A549 treated with Hydrocortisone at 1 μM for 4 hours (cell line): Measurements from ENCODE around the gene RFPL4A. TPM values are rescaled to one million over a fixed set of nuclear protein-coding genes. Genes with fewer than 3 reads are reported as not detected.

Source experiments
- total RNA-seq: library from RNA; stranded (reverse); fragments of 200-300 nt; extraction: Qiagen RNA extraction; gene quantifications from 5 replicates; pipeline ENCODE4 v1.2.3, GENCODE V29; 2022

The RFPL4A gene
- total RNA-seq, result 0.38 to 1.1 TPM (median 0.84 TPM) in 5 replicates

DNA sequence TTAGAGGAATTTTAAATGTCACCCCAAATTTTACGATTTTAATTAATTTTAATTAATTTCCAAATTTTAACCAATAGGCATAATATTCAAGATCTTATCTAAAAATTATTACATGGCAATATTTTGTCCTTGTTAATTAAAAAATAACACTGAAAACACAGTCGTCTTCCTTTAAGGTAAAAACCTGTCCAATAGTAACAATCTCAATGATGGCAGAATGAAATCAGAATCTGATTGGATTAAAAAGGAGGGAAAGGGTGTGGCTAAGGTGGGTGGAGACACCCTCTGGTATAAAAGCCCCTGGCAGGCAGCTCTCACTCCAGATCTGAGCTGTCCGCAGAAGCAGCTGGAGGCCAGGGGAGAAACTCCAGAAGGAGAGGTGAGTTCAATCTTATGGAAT lies at the start of gene RFPL4A:
TSS of gene RFPL4A (plus strand) at position 301 of the 400 bp plus-strand sequence. CDS start 2,704 bp downstream, outside the sequence.

DNA sequence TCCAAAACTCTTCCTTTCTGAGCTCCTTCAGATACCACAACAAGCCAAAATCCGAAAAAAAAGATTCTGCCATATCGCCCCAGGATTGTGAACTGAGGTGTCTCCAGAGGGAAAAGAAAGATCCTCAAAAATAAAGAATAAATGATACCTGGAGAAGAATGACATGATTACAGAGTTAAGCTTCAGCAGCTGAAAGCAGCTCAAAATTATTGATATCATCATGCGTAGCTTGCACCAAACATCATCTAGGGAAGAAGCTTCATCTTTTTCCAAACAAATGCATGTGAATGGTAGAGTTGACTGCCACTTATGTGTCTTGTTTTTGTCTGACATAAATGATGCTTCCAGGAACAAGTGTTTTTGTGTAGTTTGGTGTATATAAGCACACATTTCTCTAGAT lies 20.6 kb upstream of the RFPL4A start, which contains the start of gene NLRP9:
TSS of gene NLRP9 (minus strand) at position 101 of the 400 bp plus-strand sequence. CDS start at position 73, 28 bp downstream.

DNA sequence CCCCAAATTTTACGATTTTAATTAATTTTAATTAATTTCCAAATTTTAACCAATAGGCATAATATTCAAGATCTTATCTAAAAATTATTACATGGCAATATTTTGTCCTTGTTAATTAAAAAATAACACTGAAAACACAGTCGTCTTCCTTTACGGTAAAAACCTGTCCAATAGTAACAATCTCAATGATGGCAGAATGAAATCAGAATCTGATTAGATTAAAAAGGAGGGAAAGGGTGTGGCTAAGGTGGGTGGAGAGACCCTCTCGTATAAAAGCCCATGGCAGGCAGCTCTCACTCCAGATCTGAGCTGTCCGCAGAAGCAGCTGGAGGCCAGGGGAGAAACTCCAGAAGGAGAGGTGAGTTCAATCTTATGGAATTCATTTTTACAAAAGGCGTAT lies 9.9 kb downstream of the RFPL4A start, which contains the start of gene RFPL4AL1:
TSS of gene RFPL4AL1 (plus strand) at position 301 of the 400 bp plus-strand sequence. CDS start 2,687 bp downstream, outside the sequence.

Other genes starting within 250 kb of the RFPL4A start
- 1.6 to 2.3 TPM (median 2.1 TPM) in 5 replicates for gene SBK2, start 222.0 kb upstream of the RFPL4A start, total RNA-seq
- 1.5 to 2.4 TPM (median 1.7 TPM) in 5 replicates for gene SBK3, start 213.6 kb upstream of the RFPL4A start, total RNA-seq
- gene ZNF579, start 178.2 kb upstream of the RFPL4A start, total RNA-seq, result 19.9 to 35.0 TPM (median 29.6 TPM) in 5 replicates
- gene FIZ1, start 159.6 kb upstream of the RFPL4A start, total RNA-seq, result 18.6 to 24.5 TPM (median 24.2 TPM) in 5 replicates
- gene ZNF524, start 158.8 kb upstream of the RFPL4A start, total RNA-seq, result 11.2 to 18.9 TPM (median 16.4 TPM) in 5 replicates
- 7.2 to 12.0 TPM (median 10.9 TPM) in 5 replicates for gene ZNF865, start 153.4 kb upstream of the RFPL4A start, total RNA-seq
- gene ZNF784, start 134.5 kb upstream of the RFPL4A start, total RNA-seq, result 4.6 to 6.1 TPM (median 5.4 TPM) in 5 replicates
- 26.3 to 52.7 TPM (median 47.0 TPM) in 5 replicates for gene ZNF580, start 118.1 kb upstream of the RFPL4A start, total RNA-seq
- 36.1 to 50.8 TPM (median 48.2 TPM) in 5 replicates for gene ZNF581, start 115.4 kb upstream of the RFPL4A start, total RNA-seq
- 16.8 to 19.4 TPM (median 17.5 TPM) in 5 replicates for gene CCDC106, start 110.9 kb upstream of the RFPL4A start, total RNA-seq
- 262 to 324 TPM (median 284 TPM) in 5 replicates for gene U2AF2, start 104.1 kb upstream of the RFPL4A start, total RNA-seq
- 145 to 205 TPM (median 194 TPM) in 5 replicates for gene EPN1, start 83.9 kb upstream of the RFPL4A start, total RNA-seq
- gene NLRP9, start 20.7 kb upstream of the RFPL4A start, total RNA-seq, result not detected in 5 replicates
- 0.28 TPM in 1 of 5 replicates, not detected in the others for gene RFPL4AL1, start 10.0 kb downstream of the RFPL4A start, total RNA-seq
- gene NLRP11, start 72.9 kb downstream of the RFPL4A start, total RNA-seq, result 0.02 to 0.06 TPM (median 0.03 TPM) in 5 replicates
- gene NLRP4, start 77.4 kb downstream of the RFPL4A start, total RNA-seq, result not detected in 5 replicates
- gene NLRP13, start 173.2 kb downstream of the RFPL4A start, total RNA-seq, result not detected in 5 replicates
- not detected in 5 replicates for gene NLRP8, start 188.7 kb downstream of the RFPL4A start, total RNA-seq
- gene NLRP5, start 227.7 kb downstream of the RFPL4A start, total RNA-seq, result 0.03 to 0.07 TPM (median 0.05 TPM) in 4 of 5 replicates, not detected in the other